Caco-2 (cell line): ENCODE data around the gene SHB. TPM values are rescaled to one million over a fixed set of nuclear protein-coding genes. Genes with fewer than 3 reads are reported as not detected.

Experiments used
- BruUV-seq: library from RNA; stranded (reverse); fragments of 400-500 nt; replicated peaks from 2 replicates; lab custom pipeline; 2021; lab: Mats Ljungman, UMichigan
- CTCF ChIA-PET: fragments of 300-600 bp; sonication (Branson Sonifier 250); formaldehyde crosslinking; loops from one replicate; lab custom pipeline; 2022; ENCODE audit warnings: antibody characterized with exemption; lab: Charles Lee
- POLR2A ChIA-PET: fragments of 300-600 bp; sonication (Branson Sonifier 250); formaldehyde crosslinking; loops from one replicate; lab custom pipeline; 2022; ENCODE audit warnings: antibody characterized with exemption; lab: Charles Lee
- DNase-seq, 2 experiments: peaks; one replicate each; pipeline versions ENCODE4 v3.0.0 to v3.0.0-alpha.2; 2020 to 2022
- H3K27me3 ChIP-seq: replicated peaks from 2 replicates; pipeline ENCODE4 v1.6.0; 2011; ENCODE audit warnings: low read length; ENCODE audit not compliant: control insufficient read depth, insufficient read depth
- H3K36me3 ChIP-seq: 2 replicates; pipeline ENCODE4 v1.5.1; 2011; ENCODE audit warnings: low read length; ENCODE audit not compliant: control insufficient read depth, insufficient read depth
- H3K4me1 ChIP-seq: fragments of 250-450 bp; sonication (Bioruptor Pico); 2 replicates; pipeline ENCODE4 v1.5.1; 2020; ENCODE audit warnings: mild to moderate bottlenecking
- H3K4me3 ChIP-seq: 2 replicates; pipeline ENCODE4 v1.5.1; 2011; ENCODE audit warnings: low read depth, mild to moderate bottlenecking, control low read depth, low read length
- H3K9me3 ChIP-seq: fragments of 250-450 bp; sonication (Bioruptor Pico); 2 replicates; pipeline ENCODE4 v1.5.1; 2020; ENCODE audit warnings: mild to moderate bottlenecking, moderate library complexity
- H3K27ac Mint-ChIP-seq: one replicate; pipeline ENCODE4 v1.8.0; 2022; ENCODE audit warnings: mixed read lengths; ENCODE audit not compliant: unreplicated experiment
- H3K27me3 Mint-ChIP-seq: one replicate; pipeline ENCODE4 v1.8.0; 2022; ENCODE audit warnings: mixed read lengths; ENCODE audit not compliant: insufficient read depth, unreplicated experiment
- H3K36me3 Mint-ChIP-seq: one replicate; pipeline ENCODE4 v1.8.0; 2022; ENCODE audit warnings: mild to moderate bottlenecking, mixed read lengths; ENCODE audit not compliant: insufficient read depth, unreplicated experiment
- H3K4me1 Mint-ChIP-seq: one replicate; pipeline ENCODE4 v1.8.0; 2022; ENCODE audit warnings: low read depth, mixed read lengths; ENCODE audit not compliant: unreplicated experiment
- H3K4me3 Mint-ChIP-seq: one replicate; pipeline ENCODE4 v1.8.0; 2022; ENCODE audit warnings: mild to moderate bottlenecking, moderate library complexity, mixed read lengths; ENCODE audit not compliant: unreplicated experiment
- H3K9me3 Mint-ChIP-seq: one replicate; pipeline ENCODE4 v1.8.0; 2022; ENCODE audit warnings: mixed read lengths; ENCODE audit not compliant: unreplicated experiment
- intact Hi-C: fragments of 100-400 bp; cut with micrococcal nuclease; formaldehyde crosslinking; loops from one replicate; pipeline ENCODE4 v1.10.0; 2022; ENCODE audit not compliant: unreplicated experiment
- total RNA-seq: library from RNA; stranded (reverse); gene quantifications from 2 replicates; pipeline ENCODE4 v1.2.3, GENCODE V29; 2022
- TF ChIP-seq, protein P1 (sequence below), 2 experiments: fragments of 200-600 bp in 1 of 2; IDR thresholded peaks; 1 replicate in 1 of 2; 2 replicates in 1 of 2; pipeline versions ENCODE4 v1.5.1 to v1.8.0; 2011 to 2022; ENCODE audit warnings: antibody characterized with exemption in 1 of 2, control low read depth in 1 of 2, inconsistent platforms in 1 of 2, low read depth in 1 of 2, low read length in 1 of 2, mild to moderate bottlenecking in 1 of 2, moderate library complexity in 1 of 2; ENCODE audit not compliant: insufficient read depth in 1 of 2, severe bottlenecking in 1 of 2, unreplicated experiment in 1 of 2

Gene SHB
- total RNA-seq, 1 experiment from 2014 or later, result 18.3 TPM

- H3K4me3 Mint-ChIP-seq, result peak overlapping the region; percentile 53
- POLR2A ChIA-PET, result interaction anchor here (0.6 to 4.2 kb wide), 2 partner anchors 23 to 108 kb away, joined by 7 to 18 read pairs; no protein-coding TSS in a partner anchor
- CTCF ChIA-PET, result interaction anchor here (0.8 to 1.4 kb wide), 5 partner anchors 9 to 110 kb away, joined by 3 to 4 read pairs (median 3); no protein-coding TSS in a partner anchor
Observed at GRCh38 chr9:38024036-38024681, 44.9 kb downstream of the SHB start.

GRCh38 chr9:38023661-38024035 is 45.4 kb downstream of the SHB start:
- H3K4me3 ChIP-seq, result no peak overlapping the region
- TF ChIP-seq, protein P1, sequence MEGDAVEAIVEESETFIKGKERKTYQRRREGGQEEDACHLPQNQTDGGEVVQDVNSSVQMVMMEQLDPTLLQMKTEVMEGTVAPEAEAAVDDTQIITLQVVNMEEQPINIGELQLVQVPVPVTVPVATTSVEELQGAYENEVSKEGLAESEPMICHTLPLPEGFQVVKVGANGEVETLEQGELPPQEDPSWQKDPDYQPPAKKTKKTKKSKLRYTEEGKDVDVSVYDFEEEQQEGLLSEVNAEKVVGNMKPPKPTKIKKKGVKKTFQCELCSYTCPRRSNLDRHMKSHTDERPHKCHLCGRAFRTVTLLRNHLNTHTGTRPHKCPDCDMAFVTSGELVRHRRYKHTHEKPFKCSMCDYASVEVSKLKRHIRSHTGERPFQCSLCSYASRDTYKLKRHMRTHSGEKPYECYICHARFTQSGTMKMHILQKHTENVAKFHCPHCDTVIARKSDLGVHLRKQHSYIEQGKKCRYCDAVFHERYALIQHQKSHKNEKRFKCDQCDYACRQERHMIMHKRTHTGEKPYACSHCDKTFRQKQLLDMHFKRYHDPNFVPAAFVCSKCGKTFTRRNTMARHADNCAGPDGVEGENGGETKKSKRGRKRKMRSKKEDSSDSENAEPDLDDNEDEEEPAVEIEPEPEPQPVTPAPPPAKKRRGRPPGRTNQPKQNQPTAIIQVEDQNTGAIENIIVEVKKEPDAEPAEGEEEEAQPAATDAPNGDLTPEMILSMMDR (IDR thresholded peaks at IDR 0.05; ENCODE audit: insufficient read depth in 1 of 2, low read depth in 1 of 2, low read length in 1 of 2, severe bottlenecking in 1 of 2, unreplicated experiment in 1 of 2), result no peak
- peaks cover 76% of the 10 kb centered on the region for H3K4me1 ChIP-seq
- CTCF ChIA-PET, result interaction anchor here (0.8 to 1.4 kb wide), 5 partner anchors 8 to 110 kb away, joined by 3 to 4 read pairs (median 3); no protein-coding TSS in a partner anchor
- Mint-ChIP-seq H3K4me1 (peaks cover 38% of the 10 kb centered on the region), H3K36me3 (peaks cover 25% of the 10 kb centered on the region), H3K27ac (peak overlapping the region; percentile 94), H3K27me3 (no peaks in the 10 kb centered on the region), H3K4me3 (peak overlapping the region; percentile 53), H3K9me3 (no peaks in the 10 kb centered on the region)
- no peak for DNase-seq
- BruUV-seq, result TSS peak; percentile 70
- POLR2A ChIA-PET, result interaction anchor here (0.6 to 4.2 kb wide), 2 partner anchors 24 to 107 kb away, joined by 7 to 18 read pairs; no protein-coding TSS in a partner anchor
- H3K36me3 ChIP-seq, result no peaks in the 10 kb centered on the region
- no peaks in the 10 kb centered on the region for H3K27me3 ChIP-seq
- H3K9me3 ChIP-seq, result no peaks in the 10 kb centered on the region
- intact Hi-C loops, result loop anchor here (1.0 to 2.0 kb wide), 4 partner anchors 15 to 55 kb away; partner anchors contain the start of gene SHB

More at GRCh38 chr9:38024036-38024681, 44.9 kb downstream of the SHB start:
- peaks cover 71% of the 10 kb centered on the region for H3K4me1 ChIP-seq
- no peaks in the 10 kb centered on the region for H3K27me3 Mint-ChIP-seq
- intact Hi-C loops, result loop anchor here (1.0 to 2.0 kb wide), 4 partner anchors 16 to 55 kb away; partner anchors contain the start of gene SHB
- H3K4me3 ChIP-seq, result no peak overlapping the region
- TF ChIP-seq, protein P1 (IDR thresholded peaks at IDR 0.05; ENCODE audit: insufficient read depth in 1 of 2, low read depth in 1 of 2, low read length in 1 of 2, severe bottlenecking in 1 of 2, unreplicated experiment in 1 of 2), result no peak
- no peaks in the 10 kb centered on the region for H3K36me3 ChIP-seq
- H3K27ac Mint-ChIP-seq, result peak overlapping the region; percentile 94
- peak; percentile 88 to 89 for DNase-seq
- H3K4me1 Mint-ChIP-seq, result peaks cover 35% of the 10 kb centered on the region
- peaks cover 25% of the 10 kb centered on the region for H3K36me3 Mint-ChIP-seq
- no peaks in the 10 kb centered on the region for H3K9me3 ChIP-seq
- no peaks in the 10 kb centered on the region for H3K9me3 Mint-ChIP-seq
- H3K27me3 ChIP-seq, result no peaks in the 10 kb centered on the region
- no TSS peak for BruUV-seq

- no peaks in the 10 kb centered on the region for H3K27me3 ChIP-seq
- ChIA-PET POLR2A (interaction anchor here (4.2 kb wide), 1 partner anchor 25 kb away, joined by 18 read pairs; no protein-coding TSS in a partner anchor), CTCF (no interaction called here)
- TF ChIP-seq, protein P1 (IDR thresholded peaks at IDR 0.05; ENCODE audit: insufficient read depth in 1 of 2, low read depth in 1 of 2, low read length in 1 of 2, severe bottlenecking in 1 of 2, unreplicated experiment in 1 of 2), result no peak
- Mint-ChIP-seq H3K9me3 (no peaks in the 10 kb centered on the region), H3K36me3 (peaks cover 25% of the 10 kb centered on the region), H3K27ac (peak overlapping the region; percentile 94), H3K4me3 (peak overlapping the region; percentile 53), H3K4me1 (peaks cover 43% of the 10 kb centered on the region), H3K27me3 (no peaks in the 10 kb centered on the region)
- H3K4me3 ChIP-seq, result no peak overlapping the region
- peaks cover 82% of the 10 kb centered on the region for H3K4me1 ChIP-seq
- no peaks in the 10 kb centered on the region for H3K9me3 ChIP-seq
- BruUV-seq, result no TSS peak
- peak in 1 of 2 experiments; percentile 34 for DNase-seq
- intact Hi-C loops, result no loop called here
- no peaks in the 10 kb centered on the region for H3K36me3 ChIP-seq
Observed at GRCh38 chr9:38022995-38023394, 46.0 kb downstream of the SHB start.
